ENCODE data around the gene FKBP5. TPM values are rescaled to one million over a fixed set of nuclear protein-coding genes. Genes with fewer than 3 reads are reported as not detected.
A peak's percentile ranks its signal among the peaks of the same experiment; 100 is the strongest.

The FKBP5 gene
- total RNA-seq, 4 donors from 2014 or later = 65.0 to 273 (median 103) TPM

- Histone ChIP-seq H3K36me3 (peaks cover 8 to 100% (median 58%) of the 10 kb centered on the region in 3 donors), H3K27ac (no peak overlapping the region), H3K9me3 (no peaks in the 10 kb centered on the region), H3K4me1 (peaks cover 0 to 50% (median 9%) of the 10 kb centered on the region in 3 donors), H3K27me3 (no peaks in the 10 kb centered on the region), H3K4me3 (no peak overlapping the region)
- intact Hi-C loops (cut with DNase I) = no loop called here
- no peak for DNase-seq
- no peak for TF ChIP-seq POLR2A (IDR thresholded peaks at IDR 0.05)
- no peak for TF ChIP-seq CTCF (IDR thresholded peaks at IDR 0.05)
- WGBS, 2 donors = 84 to 87% methylated on average over 4 of the region's 4 CpGs
Observed at GRCh38 chr6:35635601-35636597, 52.8 kb downstream of the FKBP5 start.

GRCh38 chr6:35634316-35634715 lies 54.4 kb downstream of the FKBP5 start:
- 37 to 53% methylated on average over 2 of the region's 2 CpGs for WGBS, 2 donors
- Histone ChIP-seq H3K4me3 (no peak overlapping the region), H3K27me3 (no peaks in the 10 kb centered on the region), H3K4me1 (peaks cover 0 to 34% (median 9%) of the 10 kb centered on the region in 3 donors), H3K9me3 (no peaks in the 10 kb centered on the region), H3K27ac (peak overlapping the region in 3 of 4 donors; percentile 42 to 67 (median 58)), H3K36me3 (peaks cover 6 to 100% (median 51%) of the 10 kb centered on the region in 3 donors)
- TF ChIP-seq POLR2A (IDR thresholded peaks at IDR 0.05) (no peak), CTCF (IDR thresholded peaks at IDR 0.05) (no peak)
- DNase-seq = no peak
- intact Hi-C loops (cut with DNase I) = no loop called here

GRCh38 chr6:35633579-35634089 lies 55.1 kb downstream of the FKBP5 start:
- Histone ChIP-seq H3K4me3 (no peak overlapping the region), H3K4me1 (peaks cover 0 to 28% (median 9%) of the 10 kb centered on the region in 3 donors), H3K27me3 (no peaks in the 10 kb centered on the region), H3K27ac (peak overlapping the region in 2 of 4 donors; percentile 42 to 67), H3K9me3 (no peaks in the 10 kb centered on the region), H3K36me3 (peaks cover 6 to 100% (median 51%) of the 10 kb centered on the region in 3 donors)
- no peak for DNase-seq
- WGBS, 2 donors = 69 to 74% methylated on average over 4 of the region's 4 CpGs
- TF ChIP-seq CTCF (IDR thresholded peaks at IDR 0.05) = no peak
- intact Hi-C loops (cut with DNase I) = no loop called here

- no peaks in the 10 kb centered on the region for H3K27me3 ChIP-seq
- H3K4me3 ChIP-seq = no peak overlapping the region
- H3K36me3 ChIP-seq = peaks cover 6 to 100% (median 27%) of the 10 kb centered on the region in 3 donors
- intact Hi-C loops (cut with DNase I) = loop anchor here (10.0 kb wide), 1 partner anchor 55 kb away; no protein-coding TSS in a partner anchor
- H3K4me1 ChIP-seq = peaks cover 0 to 20% (median 9%) of the 10 kb centered on the region in 3 donors
- DNase-seq = no peak
- TF ChIP-seq POLR2A (IDR thresholded peaks at IDR 0.05) (no peak), CTCF (IDR thresholded peaks at IDR 0.05) (no peak)
- H3K9me3 ChIP-seq = no peaks in the 10 kb centered on the region
- 88 to 94% methylated on average over 7 of the region's 7 CpGs for WGBS, 2 donors
- no peak overlapping the region for H3K27ac ChIP-seq
Observed at GRCh38 chr6:35629876-35630378, 58.8 kb downstream of the FKBP5 start.

GRCh38 chr6:35626401-35626800 lies 62.3 kb downstream of the FKBP5 start:
- TF ChIP-seq POLR2A (IDR thresholded peaks at IDR 0.05) (no peak), CTCF (IDR thresholded peaks at IDR 0.05) (no peak)
- DNase-seq = no peak
- intact Hi-C loops (cut with DNase I) = loop anchor here (10.0 kb wide), 1 partner anchor 52 kb away; no protein-coding TSS in a partner anchor
- WGBS, 2 donors = 62 to 77% methylated on average over 2 of the region's 2 CpGs
- Histone ChIP-seq H3K4me1 (peaks cover 0 to 8% (median 0%) of the 10 kb centered on the region in 3 donors), H3K9me3 (no peaks in the 10 kb centered on the region), H3K27me3 (no peaks in the 10 kb centered on the region), H3K36me3 (peaks cover 6 to 100% (median 33%) of the 10 kb centered on the region in 3 donors), H3K4me3 (no peak overlapping the region), H3K27ac (no peak overlapping the region)

Measured in esophagus squamous epithelium (tissue), 5 donors.